Kidney (tissue), 14 donors: Measurements from ENCODE around the gene TTC36. TPM values are rescaled to one million over a fixed set of nuclear protein-coding genes. Genes with fewer than 3 reads are reported as not detected.
A peak's percentile ranks its signal among the peaks of the same experiment; 100 is the strongest.

Experiments used
- DNase-seq, 5 donors: peaks; one replicate each; pipeline ENCODE4 v3.0.0-alpha.2; 2013 to 2020
- FAIRE-seq: peaks from 2 replicates; lab custom pipeline; 2012; peaks lifted over from hg19 to GRCh38; lab: Jason Lieb, UNC
- H3K27ac ChIP-seq, 2 donors: one replicate each; pipeline ENCODE4 v1.7.0; 2013; ENCODE audit warnings: low read depth in 2 of 2, low read length in 2 of 2, inconsistent platforms in 1 of 2
- H3K27me3 ChIP-seq: one replicate; pipeline ENCODE4 v1.7.1; 2013; ENCODE audit warnings: low read length, inconsistent platforms; ENCODE audit not compliant: control insufficient read depth, insufficient read depth
- H3K36me3 ChIP-seq, 3 donors: one replicate each; pipeline versions ENCODE4 v1.7.0 to v1.7.1; 2013; ENCODE audit warnings: low read length in 3 of 3, control low read depth in 1 of 3, inconsistent platforms in 1 of 3; ENCODE audit not compliant: insufficient read depth in 3 of 3, control insufficient read depth in 2 of 3
- H3K4me1 ChIP-seq, 3 donors: one replicate each; pipeline versions ENCODE4 v1.7.0 to v1.7.1; 2013; ENCODE audit warnings: low read length in 3 of 3, inconsistent platforms in 1 of 3, low read depth in 1 of 3; ENCODE audit not compliant: control insufficient read depth in 2 of 3, insufficient read depth in 2 of 3
- H3K4me3 ChIP-seq, 3 donors: one replicate each; pipeline versions ENCODE4 v1.7.0 to v1.8.1; 2013; ENCODE audit warnings: low read length in 3 of 3, control low read depth in 1 of 3, inconsistent platforms in 1 of 3
- H3K9ac ChIP-seq, 3 donors: one replicate each; pipeline versions ENCODE4 v1.7.0 to v1.7.1; 2013; ENCODE audit warnings: low read length in 3 of 3, control low read depth in 1 of 3, inconsistent platforms in 1 of 3
- H3K9me3 ChIP-seq, 3 donors: one replicate each; pipeline versions ENCODE4 v1.7.0 to v1.7.1; 2013; ENCODE audit warnings: low read length in 3 of 3, control low read depth in 1 of 3, inconsistent platforms in 1 of 3; ENCODE audit not compliant: control insufficient read depth in 2 of 3, insufficient read depth in 1 of 3
- CTCF ChIP-seq: IDR thresholded peaks from 3 replicates; pipeline ENCODE4 v1.5.1; 2012; ENCODE audit warnings: mild to moderate bottlenecking, moderate library complexity, borderline replicate concordance; ENCODE audit not compliant: insufficient read depth; ENCODE audit errors: extremely low read depth
- intact Hi-C: fragments of 100-400 bp; cut with DNase I; formaldehyde crosslinking; loops from one replicate; pipeline ENCODE4 v1.11.1; 2022
- polyA plus RNA-seq: library from polyadenylated mRNA; stranded (reverse); fragments of 350-450 nt; fragmentation: Illumina TruSeq; extraction: RNeasy Lipid Tissue Mini Kit (QIAGEN cat#74804); gene quantifications from one replicate; pipeline ENCODE4 v1.2.3, GENCODE V29; 2014; ENCODE audit warnings: low read depth, low replicate concordance; ENCODE audit not compliant: insufficient read depth
- total RNA-seq: library from RNA; stranded (reverse); fragmentation: NEBNext Ultra II Directional; extraction: Animal tissue kit (Norgen Biotek cat#: 25700); gene quantifications from one replicate; pipeline ENCODE4 v1.2.1, GENCODE V29; 2021
- donor health status: control.
- donor health status: control.
- donor health status: control.
- donor health status: control.
- donor health status: control.
- donor health status: DM: yes; HTN: yes; CAD: no.
- donor health status: Normal renal cell carcinoma (clear cell type).

The TTC36 gene
- total and polyA plus RNA-seq, 2 donors from 2014 or later = 1.1 to 12.7 TPM

GRCh38 chr11:118531597-118532084 lies 4.4 kb downstream of the TTC36 start:
- Histone ChIP-seq H3K9ac (peak overlapping the region; percentile 5 to 93 (median 83)), H3K27me3 (no peaks in the 10 kb centered on the region), H3K4me1 (peaks cover 3 to 27% (median 25%) of the 10 kb centered on the region in 3 donors), H3K4me3 (peak overlapping the region; percentile 72 to 97 (median 85)), H3K9me3 (no peaks in the 10 kb centered on the region), H3K27ac (no peak overlapping the region), H3K36me3 (no peaks in the 10 kb centered on the region)
- intact Hi-C loops = no loop called here
- FAIRE-seq (no peak), DNase-seq (peak in 2 of 5 donors; percentile 43 to 71)
- no peak for TF ChIP-seq CTCF

GRCh38 chr11:118532091-118532490 lies 4.8 kb downstream of the TTC36 start:
- H3K36me3 ChIP-seq = no peaks in the 10 kb centered on the region
- intact Hi-C loops = no loop called here
- DNase-seq (peak in 1 of 5 donors; percentile 63), FAIRE-seq (no peak)
- no peak for TF ChIP-seq CTCF
- peak overlapping the region in 1 of 3 donors; percentile 83 for H3K9ac ChIP-seq
- no peaks in the 10 kb centered on the region for H3K9me3 ChIP-seq
- peaks cover 3 to 27% (median 25%) of the 10 kb centered on the region in 3 donors for H3K4me1 ChIP-seq
- H3K4me3 ChIP-seq = peak overlapping the region in 2 of 3 donors; percentile 72 to 85
- no peaks in the 10 kb centered on the region for H3K27me3 ChIP-seq
- H3K27ac ChIP-seq = no peak overlapping the region

- H3K9me3 ChIP-seq = no peaks in the 10 kb centered on the region
- no peak for FAIRE-seq
- peak in 1 of 5 donors; percentile 33 for DNase-seq
- H3K4me1 ChIP-seq = peaks cover 3 to 25% (median 23%) of the 10 kb centered on the region in 3 donors
- H3K9ac ChIP-seq = no peak overlapping the region
- no peaks in the 10 kb centered on the region for H3K36me3 ChIP-seq
- H3K27ac ChIP-seq = peak overlapping the region; percentile 42 to 63
- intact Hi-C loops = no loop called here
- no peak for TF ChIP-seq CTCF
- H3K4me3 ChIP-seq = no peak overlapping the region
- H3K27me3 ChIP-seq = no peaks in the 10 kb centered on the region
Observed at GRCh38 chr11:118532852-118533768, 5.8 kb downstream of the TTC36 start.
